HCT116 (cell line): ENCODE data around the gene RIPOR3. TPM values are rescaled to one million over a fixed set of nuclear protein-coding genes. Genes with fewer than 3 reads are reported as not detected.

ENCODE experiments used
- ATAC-seq: fragments of 200-7000 bp; cut with Tn5 transposase; 2 replicates; pipeline ENCODE4 v1.9.1; 2020; ENCODE audit warnings: mild to moderate bottlenecking, moderate library complexity
- BruUV-seq: library from RNA; stranded (reverse); fragments of 400-500 nt; replicated peaks from 2 replicates; lab custom pipeline; 2021; lab: Mats Ljungman, UMichigan
- CTCF ChIA-PET: fragments of 300-600 bp; sonication (Branson Sonifier 250); formaldehyde crosslinking; loops from one replicate; lab custom pipeline; 2021; ENCODE audit warnings: antibody characterized with exemption; lab: Charles Lee
- POLR2A ChIA-PET: fragments of 300-600, 350-600 bp; sonication (Branson Sonifier 250); formaldehyde crosslinking; loops from one replicate; lab custom pipeline; 2021; ENCODE audit warnings: antibody characterized with exemption; lab: Charles Lee
- RAD21 ChIA-PET, 2 experiments: fragments of 300-600 bp; sonication (Branson Sonifier 250); formaldehyde crosslinking; loops; one replicate each; lab custom pipeline; 2023; ENCODE audit warnings: low total read pairs in 2 of 2; ENCODE audit not compliant: uncharacterized antibody in 2 of 2, unreplicated experiment in 2 of 2, low non-redundant PET in 1 of 2; lab: Charles Lee
- DNase-seq: peaks from one replicate; pipeline ENCODE4 v3.0.0-alpha.2; 2010; ENCODE audit warnings: low read depth, low spot score
- H2AFZ ChIP-seq: fragments of 200-600 bp; shearing (Covaris generic), sonication (generic); 2 replicates; pipeline ENCODE4 v1.6.1; 2017; ENCODE audit warnings: low read depth, mixed run types, mixed read lengths, antibody characterized with exemption, low read length; ENCODE audit not compliant: poor library complexity, severe bottlenecking
- H3K27ac ChIP-seq: 2 replicates; pipeline ENCODE4 v1.5.1; 2012; ENCODE audit warnings: low read depth, low read length
- H3K27me3 ChIP-seq: fragments of 200-600 bp; sonication (generic); 2 replicates; pipeline ENCODE4 v1.6.1; 2016; ENCODE audit warnings: mixed run types, low read length, mixed read lengths; ENCODE audit not compliant: insufficient read depth
- H3K36me3 ChIP-seq, 2 experiments: fragments of 200-500 bp in 1 of 2; fragments of 200-600 bp in 1 of 2; sonication (Bioruptor generic) in 1 of 2; sonication (generic) in 1 of 2; 2 replicates each; pipeline versions ENCODE4 v1.5.1 to v1.6.1; 2014 to 2016; ENCODE audit warnings: low read length in 2 of 2, inconsistent platforms in 1 of 2, mixed read lengths in 1 of 2, mixed run types in 1 of 2; ENCODE audit not compliant: insufficient read depth in 2 of 2, control insufficient read depth in 1 of 2
- H3K4me1 ChIP-seq, 2 experiments: fragments of 200-600 bp in 1 of 2; sonication (generic) in 1 of 2; 2 replicates each; pipeline versions ENCODE4 v1.5.1 to v1.6.1; 2012 to 2017; ENCODE audit warnings: low read length in 2 of 2, inconsistent platforms in 1 of 2, mild to moderate bottlenecking in 1 of 2, mixed read lengths in 1 of 2, mixed run types in 1 of 2, moderate library complexity in 1 of 2; ENCODE audit not compliant: insufficient read depth in 2 of 2, control insufficient read depth in 1 of 2
- H3K4me2 ChIP-seq: fragments of 200-600 bp; sonication (generic); 2 replicates; pipeline ENCODE4 v1.6.1; 2017; ENCODE audit warnings: mixed run types, low read length, mixed read lengths
- H3K4me3 ChIP-seq, 2 experiments: fragments of 200-600 bp in 1 of 2; sonication (generic) in 1 of 2; replicated peaks in 1 of 2; 2 replicates each; pipeline ENCODE4 v1.5.1; 2011 to 2016; ENCODE audit warnings: low read length in 2 of 2, control low read depth in 1 of 2, low read depth in 1 of 2, mild to moderate bottlenecking in 1 of 2, mixed read lengths in 1 of 2, mixed run types in 1 of 2
- H3K79me2 ChIP-seq: fragments of 200-600 bp; sonication (generic); 2 replicates; pipeline ENCODE4 v1.6.1; 2017; ENCODE audit warnings: mild to moderate bottlenecking, mixed run types, low read length, moderate library complexity, mixed read lengths; ENCODE audit not compliant: insufficient read depth
- H3K9ac ChIP-seq: fragments of 200-600 bp; sonication (generic); 2 replicates; pipeline ENCODE4 v1.6.1; 2016; ENCODE audit warnings: low read length, mixed read lengths
- H3K9me2 ChIP-seq: fragments of 200-600 bp; sonication (generic), shearing (Covaris generic); 2 replicates; pipeline ENCODE4 v1.6.1; 2017; ENCODE audit warnings: mixed run types, mild to moderate bottlenecking, moderate library complexity; ENCODE audit not compliant: insufficient read depth
- H3K9me3 ChIP-seq, 2 experiments: fragments of 200-500 bp in 1 of 2; fragments of 200-600 bp in 1 of 2; sonication (Bioruptor generic) in 1 of 2; sonication (generic) in 1 of 2; 2 replicates each; pipeline ENCODE4 v1.6.1; 2014 to 2017; ENCODE audit warnings: low read length in 2 of 2, mixed read lengths in 2 of 2, inconsistent platforms in 1 of 2, low read depth in 1 of 2, mild to moderate bottlenecking in 1 of 2, mixed run types in 1 of 2, moderate library complexity in 1 of 2; ENCODE audit not compliant: control insufficient read depth in 1 of 2, insufficient read depth in 1 of 2
- H4K20me1 ChIP-seq: fragments of 200-600 bp; sonication (generic), shearing (Covaris generic); 2 replicates; pipeline ENCODE4 v1.6.1; 2017; ENCODE audit warnings: mixed run types, mild to moderate bottlenecking, moderate library complexity; ENCODE audit not compliant: insufficient read depth
- CBX3 ChIP-seq: IDR thresholded peaks from 2 replicates; pipeline ENCODE4 v1.6.1; 2012; ENCODE audit warnings: low read depth
- CEBPB ChIP-seq: IDR thresholded peaks from 2 replicates; pipeline ENCODE4 v1.6.1; 2012; ENCODE audit warnings: low read depth
- ELF1 ChIP-seq: IDR thresholded peaks from 2 replicates; pipeline ENCODE4 v1.6.1; 2012; ENCODE audit warnings: low read depth, borderline replicate concordance
- EZH2phosphoT487 ChIP-seq: fragments of 200-600 bp; IDR thresholded peaks from 2 replicates; pipeline ENCODE4 v1.6.1; 2018; ENCODE audit warnings: antibody characterized with exemption, borderline replicate concordance
- MAX ChIP-seq: IDR thresholded peaks from 2 replicates; pipeline ENCODE4 v1.6.1; 2012
- POLR2A ChIP-seq: IDR thresholded peaks from 2 replicates; pipeline ENCODE4 v1.7.0; 2011; ENCODE audit warnings: borderline replicate concordance; ENCODE audit not compliant: insufficient read depth, insufficient read length; ENCODE audit errors: extremely low read depth
- RAD21 ChIP-seq: IDR thresholded peaks from 2 replicates; pipeline ENCODE4 v1.6.1; 2012; ENCODE audit warnings: low read depth, mild to moderate bottlenecking
- SRF ChIP-seq: IDR thresholded peaks from 2 replicates; pipeline ENCODE4 v1.6.1; 2012; ENCODE audit warnings: low read depth
- TCF7L2 ChIP-seq: IDR thresholded peaks from 2 replicates; pipeline ENCODE4 v1.7.0; 2011; ENCODE audit warnings: borderline replicate concordance, inconsistent platforms; ENCODE audit not compliant: insufficient read depth, insufficient read length; ENCODE audit errors: extremely low read depth
- intact Hi-C: fragments of 100-400 bp; cut with micrococcal nuclease; formaldehyde crosslinking; loops from 2 replicates; pipeline ENCODE4 v1.10.0; 2022
- total RNA-seq: library from RNA; stranded (reverse); gene quantifications from one replicate; pipeline ENCODE4 v1.2.1, GENCODE V29; 2021; ENCODE audit not compliant: unreplicated experiment
- TF ChIP-seq, protein P1 (sequence below), 3 experiments: fragments of 200-600 bp in 1 of 3; sonication (generic) in 1 of 3; IDR thresholded peaks in 2 of 3; conservative IDR thresholded peaks in 1 of 3; 2 replicates each; pipeline ENCODE4 v1.5.1; 2012 to 2017; ENCODE audit warnings: low read depth in 2 of 3, low read length in 2 of 3, antibody characterized with exemption in 1 of 3, borderline replicate concordance in 1 of 3, control low read depth in 1 of 3, mild to moderate bottlenecking in 1 of 3, mixed read lengths in 1 of 3, mixed run types in 1 of 3, moderate library complexity in 1 of 3; ENCODE audit not compliant: insufficient read depth in 1 of 3

RIPOR3 gene
- total RNA-seq, 1 experiment from 2014 or later = 0.22 TPM

DNA sequence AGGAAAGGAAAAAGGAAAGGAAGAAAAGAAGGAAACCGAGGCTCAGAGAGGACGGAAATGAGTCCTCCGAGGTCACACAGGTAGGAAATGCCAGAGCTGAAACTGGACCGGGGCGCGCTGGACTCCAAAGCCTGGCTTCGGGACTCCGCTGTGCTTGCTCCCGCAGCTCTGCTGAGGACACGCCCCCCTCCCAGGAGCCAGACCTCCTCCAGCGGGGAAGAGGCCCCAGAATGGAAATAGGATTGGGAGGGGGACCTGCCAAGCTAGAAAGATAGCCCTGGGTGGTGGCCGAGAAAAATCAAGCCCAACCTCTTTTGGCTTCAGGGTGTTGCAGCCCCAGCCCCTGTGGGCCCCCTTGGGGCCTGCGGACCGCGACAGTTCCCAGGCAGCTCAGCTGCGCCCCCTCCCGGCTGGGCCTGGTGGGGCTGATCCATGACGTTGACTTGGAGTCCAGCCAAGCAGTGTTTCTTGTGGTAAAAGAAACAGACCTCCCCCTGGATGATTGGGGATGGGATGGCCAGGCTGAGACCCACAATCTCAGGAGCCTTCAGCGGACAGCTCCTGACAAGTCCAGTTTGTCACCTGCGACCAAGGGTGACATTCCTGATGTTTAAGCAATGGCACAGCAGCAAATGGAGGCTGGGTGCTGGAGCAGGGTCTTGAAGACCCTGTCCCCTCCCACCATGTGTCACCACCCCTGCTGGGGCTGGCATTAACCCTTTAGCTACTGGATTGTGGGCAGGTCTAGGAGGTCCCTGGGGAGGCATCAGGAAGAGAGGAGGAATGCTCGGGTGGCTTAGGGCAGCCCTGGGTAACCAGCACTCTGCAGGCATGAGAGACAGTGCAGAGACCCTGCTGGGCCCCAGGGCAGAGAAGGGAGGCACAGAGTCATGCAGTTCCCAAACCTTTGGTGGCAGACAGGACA is 55.4 kb downstream of the RIPOR3 start (continued):
- no peak for TF ChIP-seq ELF1
- no peak for TF ChIP-seq SRF
- TF ChIP-seq MAX = no peak
- no peak for TF ChIP-seq CEBPB
- TF ChIP-seq EZH2phosphoT487 = no peak
- no peak for TF ChIP-seq CBX3

GRCh38 chr20:50635014-50635557 is 56.3 kb downstream of the RIPOR3 start:
- H3K4me1 ChIP-seq = peaks cover 13 to 30% of the 10 kb centered on the region in 2 experiments

More at GRCh38 chr20:50635014-50635557, 56.3 kb downstream of the RIPOR3 start:
- peak overlapping the region; percentile 85 for H3K4me2 ChIP-seq
- peak overlapping the region; percentile 79 for H2AFZ ChIP-seq
- H3K27ac ChIP-seq = peak overlapping the region; percentile 11; the same call in 1 of the 2 replicates
- BruUV-seq = no TSS peak
- H3K36me3 ChIP-seq = no peaks in the 10 kb centered on the region
- ChIA-PET RAD21 (interaction anchor here in 1 of 2 experiments (0.6 kb wide), 1 partner anchor 12 kb away, joined by 3 read pairs; no protein-coding TSS in a partner anchor), CTCF (interaction anchor here (0.7 to 3.9 kb wide), 18 partner anchors 10 to 159 kb away, joined by 3 to 55 read pairs (median 5); partner anchors contain the start of gene BCAS4), POLR2A (interaction anchor here (1.0 to 1.5 kb wide), 3 partner anchors 10 to 95 kb away, joined by 5 to 6 read pairs (median 6); no protein-coding TSS in a partner anchor)
- H3K4me3 ChIP-seq = peak overlapping the region in 1 of 2 experiments; percentile 56; a peak in 3 of 4 replicates
- no peaks in the 10 kb centered on the region for H3K9me3 ChIP-seq
- H3K9ac ChIP-seq = peak overlapping the region; percentile 49; the same call in 1 of the 2 replicates
- H3K79me2 ChIP-seq = no peaks in the 10 kb centered on the region
- H4K20me1 ChIP-seq = no peaks in the 10 kb centered on the region
- no peaks in the 10 kb centered on the region for H3K27me3 ChIP-seq
- TF ChIP-seq POLR2A (no peak), TCF7L2 (no peak), SRF (no peak), RAD21 (no peak), CBX3 (no peak)
- TF ChIP-seq, protein P1, sequence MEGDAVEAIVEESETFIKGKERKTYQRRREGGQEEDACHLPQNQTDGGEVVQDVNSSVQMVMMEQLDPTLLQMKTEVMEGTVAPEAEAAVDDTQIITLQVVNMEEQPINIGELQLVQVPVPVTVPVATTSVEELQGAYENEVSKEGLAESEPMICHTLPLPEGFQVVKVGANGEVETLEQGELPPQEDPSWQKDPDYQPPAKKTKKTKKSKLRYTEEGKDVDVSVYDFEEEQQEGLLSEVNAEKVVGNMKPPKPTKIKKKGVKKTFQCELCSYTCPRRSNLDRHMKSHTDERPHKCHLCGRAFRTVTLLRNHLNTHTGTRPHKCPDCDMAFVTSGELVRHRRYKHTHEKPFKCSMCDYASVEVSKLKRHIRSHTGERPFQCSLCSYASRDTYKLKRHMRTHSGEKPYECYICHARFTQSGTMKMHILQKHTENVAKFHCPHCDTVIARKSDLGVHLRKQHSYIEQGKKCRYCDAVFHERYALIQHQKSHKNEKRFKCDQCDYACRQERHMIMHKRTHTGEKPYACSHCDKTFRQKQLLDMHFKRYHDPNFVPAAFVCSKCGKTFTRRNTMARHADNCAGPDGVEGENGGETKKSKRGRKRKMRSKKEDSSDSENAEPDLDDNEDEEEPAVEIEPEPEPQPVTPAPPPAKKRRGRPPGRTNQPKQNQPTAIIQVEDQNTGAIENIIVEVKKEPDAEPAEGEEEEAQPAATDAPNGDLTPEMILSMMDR (IDR thresholded peaks at IDR 0.05 in 2 of 3, conservative IDR thresholded peaks at IDR 0.05 in 1 of 3; ENCODE audit: borderline replicate concordance in 1 of 3, insufficient read depth in 1 of 3, low read depth in 2 of 3, low read length in 2 of 3) = no peak
- ATAC-seq = no peak
- no peak for DNase-seq
- H3K9me2 ChIP-seq = no peaks in the 10 kb centered on the region
- intact Hi-C loops = loop anchor here (5.0 kb wide), 1 partner anchor 107 kb away; no protein-coding TSS in a partner anchor
